Measurements from ENCODE around the gene UPP1. TPM values are rescaled to one million over a fixed set of nuclear protein-coding genes. Genes with fewer than 3 reads are reported as not detected.
A peak's percentile ranks its signal among the peaks of the same experiment; 100 is the strongest.

UPP1 gene
- 4.3 to 5.0 TPM (median 4.4 TPM) in 3 replicates for total RNA-seq

- peaks cover 3% of the 10 kb centered on the region for H3K36me3 Mint-ChIP-seq
- peaks cover 25% of the 10 kb centered on the region for H3K4me1 Mint-ChIP-seq
- peak within 1 kb of the TSS; percentile 79 for H3K4me3 Mint-ChIP-seq
- TF ChIP-seq, protein P1, sequence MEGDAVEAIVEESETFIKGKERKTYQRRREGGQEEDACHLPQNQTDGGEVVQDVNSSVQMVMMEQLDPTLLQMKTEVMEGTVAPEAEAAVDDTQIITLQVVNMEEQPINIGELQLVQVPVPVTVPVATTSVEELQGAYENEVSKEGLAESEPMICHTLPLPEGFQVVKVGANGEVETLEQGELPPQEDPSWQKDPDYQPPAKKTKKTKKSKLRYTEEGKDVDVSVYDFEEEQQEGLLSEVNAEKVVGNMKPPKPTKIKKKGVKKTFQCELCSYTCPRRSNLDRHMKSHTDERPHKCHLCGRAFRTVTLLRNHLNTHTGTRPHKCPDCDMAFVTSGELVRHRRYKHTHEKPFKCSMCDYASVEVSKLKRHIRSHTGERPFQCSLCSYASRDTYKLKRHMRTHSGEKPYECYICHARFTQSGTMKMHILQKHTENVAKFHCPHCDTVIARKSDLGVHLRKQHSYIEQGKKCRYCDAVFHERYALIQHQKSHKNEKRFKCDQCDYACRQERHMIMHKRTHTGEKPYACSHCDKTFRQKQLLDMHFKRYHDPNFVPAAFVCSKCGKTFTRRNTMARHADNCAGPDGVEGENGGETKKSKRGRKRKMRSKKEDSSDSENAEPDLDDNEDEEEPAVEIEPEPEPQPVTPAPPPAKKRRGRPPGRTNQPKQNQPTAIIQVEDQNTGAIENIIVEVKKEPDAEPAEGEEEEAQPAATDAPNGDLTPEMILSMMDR (IDR thresholded peaks at IDR 0.05; ENCODE audit: unreplicated experiment): no peak
- no peaks in the 10 kb centered on the region for H3K9me3 Mint-ChIP-seq
- peaks cover 18% of the 10 kb centered on the region for H3K27me3 Mint-ChIP-seq (ENCODE audit: low read depth)
- peak; percentile 39 to 72 for DNase-seq (ENCODE audit: low spot score in 2 of 2, unreplicated experiment in 2 of 2)
- peak within 1 kb of the TSS; percentile 76 for H3K27ac Mint-ChIP-seq
Measured at GRCh38 chr7:48089046-48090003, at the start of gene UPP1. Gene UPP1 (plus strand): TSS chr7:48089265. CDS start chr7:48094784, 5,519 bp downstream.

- no peak overlapping the region for H3K27ac Mint-ChIP-seq
- H3K36me3 Mint-ChIP-seq: no peaks in the 10 kb centered on the region
- no peaks in the 10 kb centered on the region for H3K9me3 Mint-ChIP-seq
- peaks cover 34% of the 10 kb centered on the region for H3K27me3 Mint-ChIP-seq (ENCODE audit: low read depth)
- no peak overlapping the region for H3K4me3 Mint-ChIP-seq
- no peak for DNase-seq (ENCODE audit: low spot score in 2 of 2, unreplicated experiment in 2 of 2)
- TF ChIP-seq, protein P1 (IDR thresholded peaks at IDR 0.05; ENCODE audit: unreplicated experiment): no peak
- H3K4me1 Mint-ChIP-seq: peaks cover 3% of the 10 kb centered on the region
Measured at GRCh38 chr7:48040944-48041652, 48.0 kb upstream of the UPP1 start.

DNA sequence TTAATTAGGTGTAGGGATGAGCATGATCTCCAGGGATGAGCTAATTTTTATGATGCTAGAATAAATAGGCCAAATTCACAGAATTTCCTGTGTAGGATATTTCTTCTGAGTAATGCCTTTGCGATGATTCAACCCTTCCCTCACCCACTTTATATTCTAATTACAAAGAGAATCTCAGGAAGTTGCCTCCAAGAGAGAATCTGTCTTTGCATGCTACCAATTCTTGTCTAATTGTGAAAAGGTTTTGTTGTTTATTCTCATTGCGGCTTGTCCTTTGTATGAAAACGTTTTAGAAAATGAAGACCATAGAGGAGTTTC, 47.5 kb upstream of the UPP1 start:
- no peak overlapping the region for H3K4me3 Mint-ChIP-seq
- H3K9me3 Mint-ChIP-seq: no peaks in the 10 kb centered on the region
- TF ChIP-seq, protein P1 (IDR thresholded peaks at IDR 0.05; ENCODE audit: unreplicated experiment): no peak
- peaks cover 29% of the 10 kb centered on the region for H3K27me3 Mint-ChIP-seq (ENCODE audit: low read depth)
- peaks cover 7% of the 10 kb centered on the region for H3K4me1 Mint-ChIP-seq
- DNase-seq (ENCODE audit: low spot score in 2 of 2, unreplicated experiment in 2 of 2): no peak
- H3K27ac Mint-ChIP-seq: no peak overlapping the region
- no peaks in the 10 kb centered on the region for H3K36me3 Mint-ChIP-seq

DNA sequence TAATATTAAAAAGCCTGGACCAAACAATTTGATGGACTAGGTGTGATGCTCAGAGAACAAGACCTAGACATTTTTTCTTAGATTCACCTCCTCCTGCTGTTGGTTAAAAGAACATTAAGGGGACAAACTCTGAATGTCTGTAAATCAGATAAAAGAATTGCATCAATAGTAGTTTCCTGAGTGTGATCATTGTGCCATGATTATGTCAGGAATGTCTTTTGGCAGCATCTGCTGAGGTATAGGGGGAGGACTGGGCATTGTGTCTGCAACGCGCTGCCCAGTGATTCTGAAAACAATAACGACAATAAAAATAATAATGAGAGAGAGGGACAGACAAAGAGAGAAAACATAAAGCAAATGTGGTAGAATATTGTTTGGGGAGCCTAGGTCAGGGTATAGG, 46.8 kb upstream of the UPP1 start:
- H3K4me3 Mint-ChIP-seq: no peak overlapping the region
- peaks cover 7% of the 10 kb centered on the region for H3K4me1 Mint-ChIP-seq
- TF ChIP-seq, protein P1 (IDR thresholded peaks at IDR 0.05; ENCODE audit: unreplicated experiment): no peak
- no peak for DNase-seq (ENCODE audit: low spot score in 2 of 2, unreplicated experiment in 2 of 2)
- no peaks in the 10 kb centered on the region for H3K36me3 Mint-ChIP-seq
- H3K27me3 Mint-ChIP-seq (ENCODE audit: low read depth): peaks cover 23% of the 10 kb centered on the region
- H3K9me3 Mint-ChIP-seq: no peaks in the 10 kb centered on the region
- H3K27ac Mint-ChIP-seq: no peak overlapping the region

GRCh38 chr7:48042636-48043035, 46.4 kb upstream of the UPP1 start:
- Mint-ChIP-seq H3K27ac (no peak overlapping the region), H3K36me3 (no peaks in the 10 kb centered on the region), H3K4me1 (peaks cover 7% of the 10 kb centered on the region), H3K27me3 (ENCODE audit: low read depth) (peaks cover 19% of the 10 kb centered on the region), H3K4me3 (no peak overlapping the region), H3K9me3 (no peaks in the 10 kb centered on the region)
- TF ChIP-seq, protein P1 (IDR thresholded peaks at IDR 0.05; ENCODE audit: unreplicated experiment): no peak
- DNase-seq (ENCODE audit: low spot score in 2 of 2, unreplicated experiment in 2 of 2): no peak
